Skin epidermis (tissue), 12 donors: ENCODE data around the gene CDK13.
A peak's percentile ranks its signal among the peaks of the same experiment; 100 is the strongest.
"Not testable (repeated sequence)": the region's sequence is repeated elsewhere in the genome, so short reads cannot be mapped to it uniquely, and the experiment has no call there.

Experiments
- H3K27ac ChIP-seq, 21 experiments: fragments of 200-600 bp; sonication (generic) in 11 of 21; one replicate each; pipeline ENCODE4 v1.5.0; 2020; ENCODE audit warnings: mild to moderate bottlenecking in 3 of 21, inconsistent platforms in 2 of 21, moderate library complexity in 2 of 21
- H3K4me3 ChIP-seq, 7 experiments: fragments of 200-600 bp; sonication (generic) in 2 of 7; one replicate each; pipeline ENCODE4 v1.5.0; 2020; ENCODE audit warnings: inconsistent platforms in 2 of 7, mild to moderate bottlenecking in 2 of 7, moderate library complexity in 1 of 7

Gene CDK13

GRCh38 chr7:40092182-40092581 lies 142.1 kb downstream of the CDK13 start:
- Histone ChIP-seq H3K4me3 (no peak overlapping the region), H3K27ac (no peak overlapping the region)

GRCh38 chr7:40093631-40094350 lies 143.7 kb downstream of the CDK13 start:
- H3K4me3 ChIP-seq: no peak overlapping the region
- H3K27ac ChIP-seq: no peak overlapping the region

- H3K27ac ChIP-seq: no peak overlapping the region
- H3K4me3 ChIP-seq: no peak overlapping the region
Measured at GRCh38 chr7:40095230-40095629, 145.2 kb downstream of the CDK13 start.

GRCh38 chr7:40095695-40096327 lies 145.8 kb downstream of the CDK13 start:
- no peak overlapping the region for H3K4me3 ChIP-seq
- no peak overlapping the region for H3K27ac ChIP-seq

GRCh38 chr7:40097728-40098127 lies 147.7 kb downstream of the CDK13 start:
- Histone ChIP-seq H3K27ac (no peak overlapping the region), H3K4me3 (no peak overlapping the region)

GRCh38 chr7:40098810-40099209 lies 148.8 kb downstream of the CDK13 start:
- H3K4me3 ChIP-seq: no peak overlapping the region
- no peak overlapping the region for H3K27ac ChIP-seq

GRCh38 chr7:40099837-40100236 lies 149.8 kb downstream of the CDK13 start:
- no peak overlapping the region for H3K4me3 ChIP-seq
- H3K27ac ChIP-seq: no peak overlapping the region

- Histone ChIP-seq H3K27ac (no peak overlapping the region), H3K4me3 (no peak overlapping the region)
Measured at GRCh38 chr7:40101201-40101600, 151.1 kb downstream of the CDK13 start.

GRCh38 chr7:40102897-40103296 lies 152.8 kb downstream of the CDK13 start:
- no peak overlapping the region for H3K4me3 ChIP-seq
- no peak overlapping the region for H3K27ac ChIP-seq

GRCh38 chr7:40105879-40106473 lies 155.9 kb downstream of the CDK13 start:
- Histone ChIP-seq H3K4me3 (no peak overlapping the region), H3K27ac (no peak overlapping the region)

GRCh38 chr7:40115936-40116335 lies 165.9 kb downstream of the CDK13 start:
- no peak overlapping the region for H3K27ac ChIP-seq
- no peak overlapping the region for H3K4me3 ChIP-seq

GRCh38 chr7:40117199-40117598 lies 167.1 kb downstream of the CDK13 start:
- not testable (repeated sequence) for H3K4me3 ChIP-seq, H3K27ac ChIP-seq

GRCh38 chr7:40118201-40118600 lies 168.1 kb downstream of the CDK13 start:
- H3K4me3 ChIP-seq, H3K27ac ChIP-seq: not testable (repeated sequence)

GRCh38 chr7:40120020-40120419 lies 170.0 kb downstream of the CDK13 start:
- Histone ChIP-seq H3K4me3 (no peak overlapping the region), H3K27ac (no peak overlapping the region)

- H3K4me3 ChIP-seq, H3K27ac ChIP-seq: not testable (repeated sequence)
Measured at GRCh38 chr7:40122100-40122939, 172.3 kb downstream of the CDK13 start.

- H3K27ac ChIP-seq: no peak overlapping the region
- no peak overlapping the region for H3K4me3 ChIP-seq
Measured at GRCh38 chr7:40122940-40123254, 172.8 kb downstream of the CDK13 start.

GRCh38 chr7:40133561-40134427 lies 183.7 kb downstream of the CDK13 start:
- peak overlapping the region; percentile 78 to 97 (median 91) for H3K27ac ChIP-seq
- peak overlapping the region; percentile 73 to 99 (median 96) for H3K4me3 ChIP-seq

GRCh38 chr7:40134428-40135316 lies 184.6 kb downstream of the CDK13 start, which contains the start of the genes MPLKIP and SUGCT:
MPLKIP (minus strand) TSS chr7:40134622; CDS start chr7:40134567, 55 bp downstream.
SUGCT (plus strand) TSS chr7:40135005.
- Histone ChIP-seq H3K27ac (peak within 1 kb of the TSS; percentile 78 to 97 (median 91)), H3K4me3 (peak within 1 kb of the TSS; percentile 73 to 99 (median 96))
